ENCODE data around the gene CLDN5. TPM values are rescaled to one million over a fixed set of nuclear protein-coding genes. Genes with fewer than 3 reads are reported as not detected.

CLDN5 gene
- polyA plus RNA-seq, 1 donor from 2014 or later: 0.66 TPM

DNA sequence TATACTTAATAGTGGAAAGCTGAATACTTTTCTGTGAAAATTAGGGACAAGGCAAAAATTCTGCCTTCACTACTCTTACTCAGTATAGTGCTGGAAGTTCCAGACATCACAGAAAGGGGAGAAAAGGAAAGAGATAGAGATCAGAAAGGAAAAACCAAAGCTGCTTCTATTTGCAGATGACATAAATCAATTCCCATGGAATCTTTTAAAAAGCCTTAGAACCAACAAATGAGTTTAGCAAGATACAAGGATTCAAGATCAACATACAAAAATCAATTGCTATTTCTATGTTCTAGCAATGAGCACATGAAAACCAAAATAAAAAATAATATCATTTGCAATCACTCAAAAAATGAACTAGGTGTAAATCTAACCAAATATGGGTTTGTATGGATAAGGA is 16.2 kb upstream of the CLDN5 start:
- H3K9ac ChIP-seq (ENCODE audit: low read length): no peak overlapping the region
- H3K27ac ChIP-seq (ENCODE audit: low read length): no peak overlapping the region
- H3K36me3 ChIP-seq (ENCODE audit: insufficient read depth, low read length): no peaks in the 10 kb centered on the region
- H2AFZ ChIP-seq (ENCODE audit: low read depth, low read length): no peak overlapping the region
- no peak overlapping the region for H3K4me2 ChIP-seq (ENCODE audit: low read length)
- H3K27me3 ChIP-seq (ENCODE audit: insufficient read depth, low read depth, low read length): no peaks in the 10 kb centered on the region
- no peaks in the 10 kb centered on the region for H4K20me1 ChIP-seq (ENCODE audit: insufficient read depth)
- H3K79me2 ChIP-seq (replicated peaks; ENCODE audit: insufficient read depth, low read length): no peaks in the 10 kb centered on the region
- no peaks in the 10 kb centered on the region for H3K9me2 ChIP-seq (ENCODE audit: insufficient read depth, low read length)
- H3K9me3 ChIP-seq (ENCODE audit: low read length): no peaks in the 10 kb centered on the region
- H3K4me3 ChIP-seq (ENCODE audit: low read length): no peak overlapping the region
- TF ChIP-seq MXI1 (conservative IDR thresholded peaks at IDR 0.05; ENCODE audit: poor library complexity, severe bottlenecking) (no peak), REST (IDR thresholded peaks at IDR 0.05; ENCODE audit: borderline replicate concordance) (no peak), RAD21 (conservative IDR thresholded peaks at IDR 0.05) (no peak), EZH2 (IDR thresholded peaks at IDR 0.05; ENCODE audit: borderline replicate concordance, insufficient read depth, low read length, poor library complexity, severe bottlenecking) (no peak), POLR2AphosphoS5 (IDR thresholded peaks at IDR 0.05) (no peak), SMC3 (conservative IDR thresholded peaks at IDR 0.05; ENCODE audit: poor library complexity) (no peak), CTCF (IDR thresholded peaks at IDR 0.05; ENCODE audit: poor library complexity, severe bottlenecking) (no peak), EP300 (conservative IDR thresholded peaks at IDR 0.05; ENCODE audit: poor library complexity, severe bottlenecking) (no peak), TAF1 (IDR thresholded peaks at IDR 0.05; ENCODE audit: low read depth) (no peak)
- no peaks in the 10 kb centered on the region for H3F3A ChIP-seq (ENCODE audit: insufficient read depth, low read length, poor library complexity, severe bottlenecking)

DNA sequence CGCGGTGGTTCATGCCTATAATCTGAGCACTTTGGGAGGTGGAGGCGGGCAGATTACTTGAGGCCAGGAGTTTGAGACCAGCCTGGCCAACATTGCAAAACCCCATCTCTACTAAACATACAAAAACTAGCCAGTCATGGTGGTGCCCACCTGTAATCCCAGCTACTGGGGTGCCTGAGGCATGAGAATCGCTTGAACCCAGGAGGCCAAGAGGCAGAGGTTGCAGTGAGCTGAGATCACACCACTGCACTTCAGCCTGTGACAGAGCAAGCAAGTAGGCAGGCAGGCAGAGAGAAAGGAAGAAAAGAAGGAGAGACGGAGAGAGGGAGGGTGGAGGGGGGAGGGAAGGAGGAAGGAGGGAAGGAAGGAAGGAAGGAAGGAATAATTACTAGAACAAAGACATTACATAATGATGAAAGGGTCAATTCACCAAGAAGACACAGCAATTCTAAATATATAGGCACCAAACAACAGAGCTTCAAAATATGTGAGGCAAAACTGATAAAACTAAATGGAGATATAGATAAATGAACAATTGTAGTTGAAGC is 13.8 kb upstream of the CLDN5 start:
- Histone ChIP-seq H4K20me1 (ENCODE audit: insufficient read depth) (no peaks in the 10 kb centered on the region), H3K4me2 (ENCODE audit: low read length) (no peak overlapping the region)

More for the DNA sequence above, 13.8 kb upstream of the CLDN5 start:
- Histone ChIP-seq H2AFZ (ENCODE audit: low read depth, low read length) (no peak overlapping the region), H3K9ac (ENCODE audit: low read length) (no peak overlapping the region), H3K27me3 (ENCODE audit: insufficient read depth, low read depth, low read length) (no peaks in the 10 kb centered on the region), H3K79me2 (replicated peaks; ENCODE audit: insufficient read depth, low read length) (no peaks in the 10 kb centered on the region), H3K9me3 (ENCODE audit: low read length) (no peaks in the 10 kb centered on the region), H3K36me3 (ENCODE audit: insufficient read depth, low read length) (no peaks in the 10 kb centered on the region), H3K9me2 (ENCODE audit: insufficient read depth, low read length) (no peaks in the 10 kb centered on the region), H3K4me3 (ENCODE audit: low read length) (no peak overlapping the region), H3F3A (ENCODE audit: insufficient read depth, low read length, poor library complexity, severe bottlenecking) (no peaks in the 10 kb centered on the region), H3K27ac (ENCODE audit: low read length) (no peak overlapping the region)
- TF ChIP-seq RAD21 (conservative IDR thresholded peaks at IDR 0.05) (no peak), EP300 (conservative IDR thresholded peaks at IDR 0.05; ENCODE audit: poor library complexity, severe bottlenecking) (no peak)
